Kidney epithelial cell (primary cell): ENCODE measurements around the gene ADAMTS1. TPM values are rescaled to one million over a fixed set of nuclear protein-coding genes. Genes with fewer than 3 reads are reported as not detected.

Experiments
- DNase-seq: peaks from one replicate; pipeline ENCODE4 v3.0.0-alpha.2; 2010; ENCODE audit warnings: low read depth
- H3K27me3 ChIP-seq: 2 replicates; pipeline ENCODE4 v1.6.0; 2011; ENCODE audit warnings: low read length; ENCODE audit not compliant: control insufficient read depth, insufficient read depth
- H3K36me3 ChIP-seq: 2 replicates; pipeline ENCODE4 v1.5.1; 2011; ENCODE audit warnings: low read length; ENCODE audit not compliant: control insufficient read depth, insufficient read depth
- H3K4me3 ChIP-seq: 2 replicates; pipeline ENCODE4 v1.5.1; 2011; ENCODE audit warnings: low read depth, mild to moderate bottlenecking, control low read depth, low read length
- CTCF ChIP-seq: IDR thresholded peaks from 2 replicates; pipeline ENCODE4 v1.5.1; 2011; ENCODE audit warnings: mild to moderate bottlenecking, moderate library complexity, low read length, control low read depth, inconsistent platforms; ENCODE audit not compliant: insufficient read depth, poor library complexity, severe bottlenecking
- total RNA-seq: library from RNA; depleted of rRNA; stranded (reverse); fragments of >200 nt; gene quantifications from 2 replicates; pipeline ENCODE4 v1.2.3, GENCODE V29; 2015

ADAMTS1 gene
- total RNA-seq, 1 donor from 2014 or later: 27.1 TPM

- H3K27me3 ChIP-seq: no peaks in the 10 kb centered on the region
- H3K36me3 ChIP-seq: peaks cover 3% of the 10 kb centered on the region
- no peak for TF ChIP-seq CTCF
- no peak for DNase-seq
- peak overlapping the region; percentile 83 for H3K4me3 ChIP-seq
Measured at GRCh38 chr21:26847002-26847401, 1.8 kb upstream of the ADAMTS1 start.

DNA sequence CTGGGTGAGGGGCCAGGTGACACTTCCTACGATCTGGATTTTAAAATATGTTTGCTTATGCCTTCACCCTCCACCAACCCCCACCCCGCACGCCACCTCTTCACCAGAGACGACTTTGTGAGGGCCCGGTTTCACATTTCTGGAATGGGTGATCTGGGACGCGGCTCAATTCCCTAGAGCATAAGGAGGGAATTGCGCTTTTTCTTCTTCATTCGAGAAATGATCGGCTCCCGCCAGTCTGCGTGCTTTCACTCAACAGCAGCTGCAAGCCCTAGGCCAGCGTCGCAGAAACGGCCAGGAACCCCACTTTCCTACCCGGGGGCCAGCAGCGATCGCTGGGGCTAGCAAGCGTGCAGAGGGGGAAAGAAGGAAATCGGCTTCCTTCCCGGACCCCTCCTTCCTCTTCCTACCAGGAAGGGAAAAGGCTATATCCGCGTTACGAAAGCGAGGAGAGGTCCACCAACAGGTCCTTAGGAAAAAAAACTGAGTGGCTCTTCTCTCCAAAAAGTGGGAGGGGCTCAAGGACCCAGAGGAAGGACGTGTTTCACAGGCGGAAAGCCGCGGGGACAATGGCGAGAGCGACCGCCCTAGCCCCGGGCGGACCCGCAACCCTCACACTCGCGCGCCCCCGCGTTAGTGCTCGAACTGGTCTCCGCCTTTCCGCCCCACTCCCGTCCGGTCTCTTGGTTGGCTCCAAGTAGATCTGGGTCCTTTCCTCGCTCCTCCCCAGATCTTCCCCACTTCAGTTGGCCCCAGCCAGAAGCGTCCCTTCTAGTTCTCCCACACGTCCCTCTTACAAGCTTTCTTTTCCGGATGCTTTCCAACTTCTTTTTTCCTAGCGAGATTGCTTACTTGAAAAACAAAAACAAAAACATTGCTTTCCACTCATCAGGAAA is 1.1 kb upstream of the ADAMTS1 start:
- no peak for DNase-seq
- TF ChIP-seq CTCF: peak; percentile 21

DNA sequence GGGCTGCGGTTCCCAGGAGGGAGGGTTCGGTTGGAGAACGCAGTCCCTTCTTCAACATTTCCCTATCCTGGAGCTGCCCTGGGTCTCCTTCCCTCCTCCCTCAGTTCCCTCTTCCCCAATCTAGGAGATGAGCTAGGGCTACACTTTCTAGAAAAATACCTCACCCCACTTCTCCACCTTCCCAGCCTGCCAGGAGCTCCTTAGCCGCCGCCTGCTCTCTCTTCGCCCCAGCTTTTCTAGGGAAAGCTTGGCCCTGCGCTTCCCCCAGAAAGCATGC is 488 bp upstream of the ADAMTS1 start:
- H3K27me3 ChIP-seq: no peaks in the 10 kb centered on the region
- no peak for TF ChIP-seq CTCF
- DNase-seq: no peak
- peak overlapping the region; percentile 83 for H3K4me3 ChIP-seq
- H3K36me3 ChIP-seq: peaks cover 3% of the 10 kb centered on the region

More for the DNA sequence above, 1.1 kb upstream of the ADAMTS1 start:
- Histone ChIP-seq H3K27me3 (no peaks in the 10 kb centered on the region), H3K4me3 (peak overlapping the region; percentile 83), H3K36me3 (peaks cover 3% of the 10 kb centered on the region)

DNA sequence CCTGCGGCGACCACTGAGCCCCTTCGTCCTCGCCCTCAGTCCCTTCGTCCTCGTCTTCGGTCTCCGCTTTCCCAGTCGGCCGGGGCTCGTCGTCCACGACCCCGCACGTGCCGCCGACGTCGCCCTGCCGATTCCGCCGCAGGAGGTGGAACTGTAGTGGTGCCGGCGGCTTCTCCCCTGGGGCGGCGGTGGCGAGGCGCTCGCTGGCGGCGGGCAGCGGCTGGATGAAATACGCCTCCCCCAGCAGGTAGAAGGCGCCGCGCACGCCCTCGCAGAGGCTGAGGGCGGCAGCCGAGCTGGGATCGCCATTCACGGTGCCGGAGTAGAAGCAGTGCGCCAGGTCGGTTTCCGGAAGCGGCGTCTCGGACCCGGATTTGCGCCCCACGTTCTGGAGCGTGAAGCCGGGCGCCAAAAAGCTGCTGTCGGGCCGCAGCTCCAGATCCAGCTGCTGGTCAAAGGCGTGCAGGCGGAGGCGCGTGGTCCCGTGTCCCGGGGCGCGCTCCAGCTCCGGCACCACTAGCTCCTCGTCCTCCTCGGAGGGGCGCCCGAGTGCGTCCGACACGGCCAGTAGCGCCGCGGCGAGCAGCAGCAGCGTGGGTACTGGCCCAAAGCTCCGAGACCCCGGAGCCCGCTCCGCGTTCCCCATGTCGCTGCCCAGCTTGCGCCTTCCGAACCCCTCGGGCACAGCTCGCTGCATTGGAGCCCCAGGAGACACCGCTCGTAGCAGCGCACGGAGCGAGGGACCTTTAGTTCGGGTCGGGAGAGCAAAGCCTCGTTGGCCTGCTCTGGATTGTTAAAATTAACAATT is 747 bp downstream of the ADAMTS1 start:
- peak; percentile 25 for TF ChIP-seq CTCF
- Histone ChIP-seq H3K36me3 (peaks cover 3% of the 10 kb centered on the region), H3K4me3 (peak overlapping the region; percentile 83), H3K27me3 (no peaks in the 10 kb centered on the region)
- no peak for DNase-seq

DNA sequence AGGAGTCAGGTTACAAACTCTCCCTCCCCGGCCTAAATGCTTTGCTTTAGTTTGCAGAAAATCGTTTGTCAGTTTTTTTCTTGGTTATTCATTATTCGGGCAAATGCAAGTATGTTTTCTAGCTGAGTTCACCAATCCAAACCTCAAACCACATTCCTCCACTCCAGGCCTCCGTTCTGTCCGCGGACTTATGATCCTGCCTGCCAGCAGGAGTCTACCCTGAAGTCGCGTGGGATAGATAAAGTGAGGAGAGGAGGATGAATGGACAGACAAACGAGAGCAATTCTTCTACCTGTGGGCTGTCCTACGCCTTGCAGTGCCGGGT is 1.3 kb downstream of the ADAMTS1 start:
- peak; percentile 3 for TF ChIP-seq CTCF
- Histone ChIP-seq H3K27me3 (no peaks in the 10 kb centered on the region), H3K36me3 (peaks cover 4% of the 10 kb centered on the region), H3K4me3 (peak overlapping the region; percentile 83)
- DNase-seq: no peak
